ENCODE data around the gene GP9.

Gene GP9

DNA sequence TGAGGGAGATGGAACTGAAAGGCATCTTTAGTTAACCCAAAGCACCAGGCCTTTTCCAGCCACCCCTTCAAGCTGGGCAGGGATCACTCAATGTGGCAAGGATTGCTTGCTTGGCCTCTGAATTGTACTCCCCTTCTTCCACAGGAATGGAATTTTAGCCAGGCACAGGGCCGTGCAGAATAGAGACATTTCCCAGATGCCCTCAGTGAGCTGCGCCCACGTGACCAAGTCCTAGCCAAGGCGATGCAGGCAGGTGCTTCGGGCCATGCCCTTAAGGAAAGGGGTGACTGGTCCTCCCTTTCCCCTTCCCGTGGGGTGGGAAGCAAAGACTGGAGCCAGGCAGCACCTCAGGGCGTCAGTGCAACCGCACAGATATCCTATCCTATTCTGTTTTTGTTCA, 17.9 kb downstream of the GP9 start:
- Histone ChIP-seq H3K27ac (no peak overlapping the region), H3K4me3 (ENCODE audit: low read depth, low read length) (no peak overlapping the region), H3K27me3 (ENCODE audit: insufficient read depth, low read depth, severe bottlenecking) (no peaks in the 10 kb centered on the region), H3K9me3 (ENCODE audit: severe bottlenecking) (no peaks in the 10 kb centered on the region), H3K36me3 (no peaks in the 10 kb centered on the region)
- DNase-seq: no peak
- TF ChIP-seq, protein P1, sequence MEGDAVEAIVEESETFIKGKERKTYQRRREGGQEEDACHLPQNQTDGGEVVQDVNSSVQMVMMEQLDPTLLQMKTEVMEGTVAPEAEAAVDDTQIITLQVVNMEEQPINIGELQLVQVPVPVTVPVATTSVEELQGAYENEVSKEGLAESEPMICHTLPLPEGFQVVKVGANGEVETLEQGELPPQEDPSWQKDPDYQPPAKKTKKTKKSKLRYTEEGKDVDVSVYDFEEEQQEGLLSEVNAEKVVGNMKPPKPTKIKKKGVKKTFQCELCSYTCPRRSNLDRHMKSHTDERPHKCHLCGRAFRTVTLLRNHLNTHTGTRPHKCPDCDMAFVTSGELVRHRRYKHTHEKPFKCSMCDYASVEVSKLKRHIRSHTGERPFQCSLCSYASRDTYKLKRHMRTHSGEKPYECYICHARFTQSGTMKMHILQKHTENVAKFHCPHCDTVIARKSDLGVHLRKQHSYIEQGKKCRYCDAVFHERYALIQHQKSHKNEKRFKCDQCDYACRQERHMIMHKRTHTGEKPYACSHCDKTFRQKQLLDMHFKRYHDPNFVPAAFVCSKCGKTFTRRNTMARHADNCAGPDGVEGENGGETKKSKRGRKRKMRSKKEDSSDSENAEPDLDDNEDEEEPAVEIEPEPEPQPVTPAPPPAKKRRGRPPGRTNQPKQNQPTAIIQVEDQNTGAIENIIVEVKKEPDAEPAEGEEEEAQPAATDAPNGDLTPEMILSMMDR (IDR thresholded peaks at IDR 0.05; ENCODE audit: low read depth, low read length): no peak

DNA sequence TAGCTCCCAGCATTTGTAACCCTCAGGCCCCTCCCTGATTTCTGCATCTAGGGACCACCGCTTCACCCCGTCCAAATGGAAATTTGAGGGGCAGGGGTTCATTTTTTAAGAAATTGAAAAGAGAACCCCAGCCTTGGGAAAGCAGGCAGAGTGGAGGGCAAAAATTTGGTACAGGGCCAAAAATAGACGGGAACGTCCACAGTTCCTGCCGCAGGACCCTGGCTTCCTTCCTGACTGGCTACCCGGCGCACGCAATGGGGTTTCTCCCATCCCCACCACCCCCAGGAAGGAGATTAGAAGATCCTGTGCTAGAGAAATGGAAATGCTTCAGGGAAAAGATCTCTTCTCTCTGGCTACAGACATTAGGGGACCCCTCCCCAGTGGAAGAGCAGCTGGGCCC, 20.9 kb downstream of the GP9 start:
- no peaks in the 10 kb centered on the region for H3K27me3 ChIP-seq (ENCODE audit: insufficient read depth, low read depth, severe bottlenecking)
- H3K4me3 ChIP-seq (ENCODE audit: low read depth, low read length): no peak overlapping the region
- no peaks in the 10 kb centered on the region for H3K9me3 ChIP-seq (ENCODE audit: severe bottlenecking)
- DNase-seq: no peak
- TF ChIP-seq, protein P1 (IDR thresholded peaks at IDR 0.05; ENCODE audit: low read depth, low read length): no peak
- H3K27ac ChIP-seq: no peak overlapping the region
- no peaks in the 10 kb centered on the region for H3K36me3 ChIP-seq

DNA sequence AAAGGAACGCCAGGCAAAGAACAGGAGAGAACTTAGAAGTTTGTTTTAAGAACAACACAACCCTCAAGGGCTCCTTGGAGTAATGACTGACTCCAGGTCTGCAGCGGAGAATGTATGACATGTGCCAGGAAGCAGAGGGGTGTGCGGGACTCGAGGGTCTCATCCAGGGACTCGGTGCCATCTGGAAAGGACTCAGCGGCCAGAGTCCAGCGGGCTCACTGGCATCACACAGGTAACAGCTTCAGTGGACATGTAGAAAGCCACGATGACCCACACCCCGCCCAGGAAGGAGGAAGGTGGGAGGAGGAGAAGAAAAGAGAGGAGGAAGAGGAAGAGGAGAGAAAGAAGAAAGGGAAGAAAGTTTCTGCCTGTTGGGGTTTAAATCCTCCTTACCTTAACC, 21.4 kb downstream of the GP9 start:
- Histone ChIP-seq H3K27ac (no peak overlapping the region), H3K9me3 (ENCODE audit: severe bottlenecking) (no peaks in the 10 kb centered on the region), H3K4me3 (ENCODE audit: low read depth, low read length) (no peak overlapping the region)

DNA sequence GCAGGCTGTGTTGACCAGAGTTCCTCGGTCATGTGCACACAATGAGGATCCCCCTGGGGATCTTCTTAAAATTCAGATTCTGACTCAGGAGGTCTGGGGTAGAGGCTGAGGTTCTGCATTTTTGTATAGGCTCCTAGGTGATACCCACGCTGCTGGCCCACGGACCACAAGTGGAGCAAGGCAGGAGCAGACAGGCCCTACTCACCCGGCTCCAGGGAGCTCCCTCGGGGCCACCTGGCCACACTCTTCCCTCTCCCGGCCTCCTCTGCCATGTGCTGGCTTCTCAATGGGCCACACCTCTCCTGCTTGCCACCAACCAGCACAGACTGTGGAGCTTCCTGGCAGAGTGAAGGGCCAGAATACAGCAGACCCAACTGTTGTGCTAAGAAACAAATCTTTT, 23.9 kb downstream of the GP9 start:
- TF ChIP-seq, protein P1 (IDR thresholded peaks at IDR 0.05; ENCODE audit: low read depth, low read length): no peak
- Histone ChIP-seq H3K27ac (no peak overlapping the region), H3K36me3 (no peaks in the 10 kb centered on the region), H3K9me3 (ENCODE audit: severe bottlenecking) (no peaks in the 10 kb centered on the region), H3K4me3 (ENCODE audit: low read depth, low read length) (no peak overlapping the region), H3K27me3 (ENCODE audit: insufficient read depth, low read depth, severe bottlenecking) (no peaks in the 10 kb centered on the region)
- DNase-seq: no peak

More for the DNA sequence above, 21.4 kb downstream of the GP9 start:
- H3K27me3 ChIP-seq (ENCODE audit: insufficient read depth, low read depth, severe bottlenecking): no peaks in the 10 kb centered on the region
- DNase-seq: no peak
- TF ChIP-seq, protein P1 (IDR thresholded peaks at IDR 0.05; ENCODE audit: low read depth, low read length): no peak
- H3K36me3 ChIP-seq: no peaks in the 10 kb centered on the region

DNA sequence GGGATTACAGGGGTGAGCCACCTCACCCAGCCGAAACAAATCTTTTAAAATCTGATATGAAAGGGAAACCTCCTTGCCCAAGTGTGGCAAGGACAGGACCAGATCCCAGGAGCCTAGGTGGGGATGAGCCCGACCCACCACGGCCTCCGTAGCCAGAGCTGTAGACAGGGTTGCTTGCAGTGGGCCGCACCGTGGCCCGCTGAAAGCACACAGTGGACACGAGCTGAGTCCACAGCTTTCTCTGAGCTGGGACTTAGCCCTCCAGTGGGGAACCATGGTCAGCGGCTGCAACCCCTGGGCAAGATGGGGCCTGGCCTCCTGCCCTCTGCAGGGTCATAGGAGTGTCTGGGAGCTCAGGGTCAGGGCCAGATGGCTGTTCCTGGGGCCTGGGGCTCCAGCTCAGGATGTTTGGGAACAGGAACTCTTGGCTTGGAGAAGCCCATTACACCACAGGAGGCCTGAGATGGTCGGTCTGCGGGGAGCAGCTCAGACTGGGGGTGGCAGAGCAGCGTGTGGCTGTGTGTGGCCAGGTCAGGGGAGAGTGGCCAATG, 24.7 kb downstream of the GP9 start:
- Histone ChIP-seq H3K36me3 (no peaks in the 10 kb centered on the region), H3K27ac (no peak overlapping the region), H3K9me3 (ENCODE audit: severe bottlenecking) (no peaks in the 10 kb centered on the region), H3K27me3 (ENCODE audit: insufficient read depth, low read depth, severe bottlenecking) (no peaks in the 10 kb centered on the region), H3K4me3 (ENCODE audit: low read depth, low read length) (no peak overlapping the region)
- TF ChIP-seq, protein P1 (IDR thresholded peaks at IDR 0.05; ENCODE audit: low read depth, low read length): no peak
- DNase-seq: no peak

DNA sequence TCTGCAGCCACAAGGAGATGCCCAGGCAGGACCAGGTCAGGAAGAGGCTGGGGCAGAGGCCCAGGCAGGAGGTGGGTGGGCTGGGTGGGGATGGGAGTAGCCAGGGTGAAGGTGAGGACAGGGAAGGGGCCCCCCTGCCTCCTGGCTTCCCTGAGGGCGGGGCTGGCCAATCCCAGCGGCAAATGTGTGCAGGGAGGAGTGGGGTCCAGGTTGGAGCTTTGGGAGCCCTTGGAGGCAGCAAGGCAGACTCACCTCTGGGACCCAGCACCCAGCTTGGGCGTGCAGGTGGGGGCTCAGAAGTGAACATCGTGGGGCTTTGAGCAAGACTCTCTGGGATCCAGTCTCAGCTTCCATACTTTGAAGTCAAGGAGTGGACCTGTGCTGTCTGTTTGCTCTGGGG, 25.2 kb downstream of the GP9 start:
- DNase-seq: no peak
- H3K9me3 ChIP-seq (ENCODE audit: severe bottlenecking): no peaks in the 10 kb centered on the region
- H3K27ac ChIP-seq: no peak overlapping the region
- no peaks in the 10 kb centered on the region for H3K36me3 ChIP-seq
- no peak overlapping the region for H3K4me3 ChIP-seq (ENCODE audit: low read depth, low read length)
- no peaks in the 10 kb centered on the region for H3K27me3 ChIP-seq (ENCODE audit: insufficient read depth, low read depth, severe bottlenecking)
- TF ChIP-seq, protein P1 (IDR thresholded peaks at IDR 0.05; ENCODE audit: low read depth, low read length): no peak
